HG02759 (cell line): ENCODE measurements around the gene KRT83.
"Not testable (repeated sequence)": the region's sequence is repeated elsewhere in the genome, so short reads cannot be mapped to it uniquely, and the experiment has no call there.

ENCODE experiments used
- ATAC-seq: cut with Tn5 transposase; IDR thresholded peaks from one replicate; pipeline ENCODE4 v1.9.1; 2021; ENCODE audit warnings: mild to moderate bottlenecking, moderate library complexity; ENCODE audit not compliant: unreplicated experiment

Gene KRT83

DNA sequence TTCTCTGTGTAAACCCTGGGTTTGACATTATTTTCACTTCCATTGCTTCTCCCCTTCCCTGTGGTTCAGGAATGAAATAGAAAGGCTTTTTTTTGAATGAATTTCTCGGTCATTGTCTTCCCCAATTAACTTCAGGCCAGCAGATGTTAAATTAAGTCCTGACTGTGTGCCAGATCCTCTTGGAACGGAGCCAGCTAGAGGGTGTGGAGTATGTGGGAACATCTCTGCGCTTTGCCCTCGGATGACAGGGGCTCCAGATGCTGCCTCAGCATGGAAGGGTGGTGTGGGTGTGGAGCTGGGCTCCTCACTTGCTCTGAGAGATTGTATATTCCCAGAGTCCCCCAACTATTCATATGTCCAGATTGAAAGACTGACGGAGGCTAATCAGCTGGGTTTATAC is 33.0 kb upstream of the KRT83 start:
- no peak for ATAC-seq

DNA sequence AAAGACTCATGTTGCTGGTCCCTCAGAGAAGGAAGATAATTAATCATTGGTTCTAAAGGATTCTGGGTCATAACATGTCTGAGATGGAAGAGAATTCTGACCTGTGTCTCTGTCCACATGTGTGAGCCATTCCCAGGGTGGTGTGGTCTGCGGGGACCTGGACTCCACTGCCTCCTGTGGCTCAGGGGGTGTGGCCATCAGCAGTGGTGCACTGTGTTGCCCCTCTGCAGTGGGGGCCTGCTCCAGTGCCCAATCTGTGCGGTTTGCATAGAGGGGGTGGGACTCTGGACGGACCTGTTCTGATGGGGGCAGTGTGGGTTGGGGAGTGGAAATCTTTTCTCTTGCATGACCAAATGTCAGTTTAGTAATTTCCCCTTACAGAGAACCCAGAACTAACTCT is 32.6 kb upstream of the KRT83 start:
- ATAC-seq: no peak

GRCh38 chr12:52352951-52353350 is 31.8 kb upstream of the KRT83 start:
- ATAC-seq: no peak

DNA sequence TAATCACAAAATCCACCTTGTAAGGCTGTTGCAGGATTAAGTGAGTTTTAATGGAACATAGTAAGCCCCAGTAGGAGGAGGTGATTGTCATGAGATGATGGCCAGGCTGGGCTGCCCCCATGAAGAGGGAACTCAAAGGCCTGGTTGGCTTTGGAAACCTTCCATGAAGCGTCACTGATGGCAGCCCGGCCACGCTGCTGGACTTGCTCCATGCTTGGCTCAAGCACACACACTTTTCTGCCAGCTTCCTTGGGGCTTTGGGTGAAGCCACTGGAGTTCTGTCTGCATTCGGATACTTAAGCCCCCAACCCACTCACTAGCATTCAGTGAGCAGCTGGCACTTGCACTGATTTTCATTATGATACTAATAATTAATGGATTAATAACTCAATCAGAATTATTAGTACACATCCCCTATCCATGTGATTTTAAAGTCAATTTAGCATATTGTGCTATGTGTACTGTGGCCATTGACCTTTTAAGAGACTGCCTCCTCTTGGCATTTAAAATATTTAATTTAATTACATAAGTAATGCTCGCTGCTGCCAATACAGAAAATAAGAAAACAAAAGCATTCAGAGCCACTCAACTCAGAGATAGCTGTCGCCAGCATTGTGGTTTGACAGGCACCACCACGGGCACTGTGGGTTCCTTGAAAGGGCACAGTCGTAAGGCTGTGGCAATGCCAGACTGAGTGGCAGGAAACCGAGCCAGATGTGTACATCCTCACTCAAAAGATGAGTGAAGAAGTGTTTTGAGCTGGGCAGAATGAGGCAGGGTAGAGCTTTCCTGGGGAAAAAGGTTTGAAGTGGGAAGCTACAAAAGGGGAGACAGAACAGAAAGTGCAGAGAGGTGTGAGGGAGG is 30.2 kb upstream of the KRT83 start:
- no peak for ATAC-seq

DNA sequence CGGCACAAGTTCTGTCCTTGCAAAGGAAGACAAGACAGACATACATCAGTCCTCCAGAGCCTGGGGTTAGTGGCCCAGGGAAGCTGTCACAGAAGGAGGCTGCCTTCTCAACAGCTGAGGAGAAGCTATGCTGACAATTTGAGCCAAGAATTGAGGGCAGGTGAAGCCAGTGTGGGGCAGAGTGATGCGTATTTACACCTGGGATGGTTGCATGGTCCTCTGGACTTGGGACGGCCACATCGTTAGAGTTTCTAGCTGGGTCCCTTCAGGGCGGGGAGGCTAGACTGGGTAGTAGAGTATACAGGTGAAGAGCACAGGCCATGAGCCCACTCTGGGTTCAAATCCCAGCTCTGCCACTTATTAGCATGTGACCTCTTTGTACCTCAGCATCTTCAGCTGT is 29.6 kb upstream of the KRT83 start:
- ATAC-seq: no peak

- no peak for ATAC-seq
Measured at GRCh38 chr12:52350021-52350620, 28.9 kb upstream of the KRT83 start.

GRCh38 chr12:52349196-52349595 is 28.0 kb upstream of the KRT83 start:
- ATAC-seq: no peak

GRCh38 chr12:52347551-52348510 is 26.6 kb upstream of the KRT83 start:
- ATAC-seq: no peak

DNA sequence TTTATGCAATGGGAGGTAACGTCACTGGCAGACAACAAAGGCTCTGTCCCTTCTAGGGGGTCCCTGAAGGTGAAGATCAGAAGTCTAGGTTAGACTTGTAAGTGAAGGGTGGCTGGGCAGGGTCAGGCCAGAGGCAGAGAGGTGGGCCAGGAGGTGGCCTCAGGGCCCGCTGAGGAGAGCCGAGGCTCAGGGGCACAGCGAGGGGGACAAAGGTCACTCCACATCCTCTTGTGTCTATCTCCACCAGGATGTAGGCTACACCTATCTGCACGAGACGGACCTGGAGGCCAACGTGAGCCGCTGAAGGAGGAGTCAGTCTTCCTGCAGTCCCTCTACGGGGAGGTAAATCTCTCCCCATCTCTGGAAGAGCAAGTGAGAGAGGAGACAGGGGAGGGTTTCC is 25.8 kb upstream of the KRT83 start:
- ATAC-seq: no peak

GRCh38 chr12:52346593-52346992 is 25.4 kb upstream of the KRT83 start:
- ATAC-seq: no peak

DNA sequence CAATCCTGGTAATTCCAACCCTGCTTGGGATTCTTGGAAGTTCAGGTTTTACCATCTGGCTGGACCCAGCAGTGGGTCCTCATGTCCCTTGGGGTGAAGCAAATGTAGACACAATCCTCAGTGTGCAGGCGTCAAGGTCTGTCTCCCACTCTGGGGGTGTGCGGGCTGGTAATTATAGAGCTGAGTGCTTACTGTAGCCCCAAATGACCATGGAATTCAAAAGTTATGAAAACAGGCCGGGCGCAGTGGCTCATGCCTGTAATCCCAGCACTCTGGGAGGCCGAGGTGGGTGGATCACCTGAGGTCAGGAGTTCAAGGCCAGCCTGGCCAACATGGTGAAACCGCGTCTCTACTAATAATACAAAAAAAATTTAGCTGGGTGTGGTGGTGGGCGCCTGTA is 23.8 kb upstream of the KRT83 start:
- not testable (repeated sequence) for ATAC-seq

DNA sequence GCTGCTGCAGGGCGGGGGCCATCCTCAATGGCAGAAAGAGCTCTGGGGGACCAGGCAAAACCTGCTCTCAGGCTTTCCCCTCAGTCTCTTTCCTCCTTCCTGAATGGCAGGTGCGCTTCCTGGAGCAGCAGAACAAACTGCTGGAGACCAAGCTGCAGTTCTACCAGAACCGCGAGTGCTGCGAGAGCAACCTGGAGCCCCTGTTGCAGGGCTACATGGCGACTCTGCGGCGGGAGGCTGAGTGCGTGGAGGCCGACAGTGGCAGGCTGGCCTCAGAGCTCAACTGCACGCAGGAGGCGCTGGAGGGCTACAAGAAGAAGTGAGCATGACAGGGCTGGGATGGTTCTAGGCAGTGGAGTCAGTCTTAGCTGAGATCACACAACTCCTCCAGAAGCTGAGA is 22.9 kb upstream of the KRT83 start:
- ATAC-seq: no peak

GRCh38 chr12:52343550-52343949 is 22.4 kb upstream of the KRT83 start:
- no peak for ATAC-seq

DNA sequence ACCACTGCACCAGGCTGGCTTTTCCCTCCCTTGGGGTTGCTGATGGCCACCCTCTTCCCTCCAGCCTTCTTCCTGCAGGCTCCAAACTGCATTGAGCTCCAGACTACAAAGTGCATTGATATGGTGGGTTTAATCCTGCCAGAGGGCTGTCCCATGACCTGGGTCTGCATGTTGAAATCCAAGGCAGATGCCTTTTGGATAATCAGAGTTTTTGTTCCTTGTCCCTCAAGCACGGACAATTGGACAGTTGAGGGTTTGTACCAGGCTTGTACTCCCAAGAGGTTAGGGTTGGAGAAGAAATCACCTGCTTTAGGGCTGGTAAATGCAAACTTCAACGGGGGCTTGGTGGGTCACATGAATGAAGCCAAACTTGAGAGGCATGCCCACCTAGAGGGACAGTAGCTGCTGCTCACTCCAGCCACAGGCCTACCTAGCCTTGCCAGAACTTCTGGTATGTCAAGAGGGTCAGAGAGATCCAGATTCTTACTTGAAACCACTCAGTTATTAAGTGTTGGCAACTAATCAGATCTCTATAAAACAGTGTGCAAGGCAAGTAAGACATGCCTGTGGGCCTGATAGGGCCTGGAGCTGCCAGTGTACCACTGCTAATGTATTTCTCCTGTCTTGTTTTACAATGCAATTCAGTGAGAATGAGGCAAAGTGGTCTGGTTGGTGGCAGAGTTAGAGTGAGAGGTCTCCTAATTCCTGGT is 21.7 kb upstream of the KRT83 start:
- no peak for ATAC-seq

- ATAC-seq: no peak
Measured at GRCh38 chr12:52341066-52341580, 19.9 kb upstream of the KRT83 start.

DNA sequence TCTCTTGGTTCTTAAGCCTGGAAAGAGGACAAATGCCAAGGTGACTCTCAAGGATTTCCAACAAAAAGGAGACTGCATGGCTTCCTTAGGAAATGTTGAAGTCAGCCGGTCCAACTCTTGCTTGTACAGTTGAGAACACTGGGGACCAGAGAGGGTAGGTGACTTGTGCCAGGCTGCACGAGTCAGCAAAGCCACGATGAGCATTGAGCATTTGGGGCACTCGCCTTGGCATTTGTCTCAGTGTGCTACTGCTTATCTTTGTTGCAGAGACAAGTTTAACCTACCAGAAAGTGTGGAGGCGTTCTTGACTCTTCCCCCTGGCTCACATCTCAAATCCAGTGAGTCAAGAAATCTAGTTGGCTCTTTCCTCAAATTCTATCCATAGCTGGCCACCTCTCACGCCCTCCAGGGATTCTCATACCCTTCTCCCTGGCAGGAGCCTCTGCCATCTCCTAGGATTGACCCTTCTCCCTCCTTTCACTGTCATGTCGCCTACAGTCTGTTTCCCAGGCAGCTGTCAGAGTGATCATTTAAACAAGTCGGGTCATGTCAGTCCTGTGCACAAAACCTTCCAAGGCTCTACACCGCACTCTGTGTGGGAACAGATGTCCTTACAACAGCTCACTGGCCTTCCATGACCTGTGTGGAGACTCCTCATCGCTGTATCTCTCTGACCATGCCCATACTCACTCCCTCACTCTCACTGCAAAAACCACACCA is 17.2 kb upstream of the KRT83 start:
- ATAC-seq: no peak

- no peak for ATAC-seq
Measured at GRCh38 chr12:52337054-52337453, 15.9 kb upstream of the KRT83 start.

DNA sequence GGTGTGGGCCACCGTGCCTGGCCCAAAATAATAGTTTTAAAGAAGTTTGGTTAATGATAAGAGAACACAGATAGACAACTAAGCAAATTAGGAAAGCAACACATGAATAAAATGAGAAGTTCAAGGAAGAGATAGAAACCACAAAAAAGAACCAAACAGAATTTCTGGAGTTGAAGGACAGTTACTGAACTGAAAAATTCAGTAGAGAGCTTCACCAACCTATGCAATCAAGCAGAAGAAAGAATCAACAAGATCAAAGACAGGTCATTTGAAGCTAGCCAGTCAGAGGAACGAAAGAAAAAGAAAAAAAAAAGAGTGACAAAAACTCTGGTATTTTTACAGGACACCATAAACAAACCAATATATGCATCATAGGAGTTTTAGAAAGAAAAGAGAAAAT is 15.4 kb upstream of the KRT83 start:
- ATAC-seq: no peak

DNA sequence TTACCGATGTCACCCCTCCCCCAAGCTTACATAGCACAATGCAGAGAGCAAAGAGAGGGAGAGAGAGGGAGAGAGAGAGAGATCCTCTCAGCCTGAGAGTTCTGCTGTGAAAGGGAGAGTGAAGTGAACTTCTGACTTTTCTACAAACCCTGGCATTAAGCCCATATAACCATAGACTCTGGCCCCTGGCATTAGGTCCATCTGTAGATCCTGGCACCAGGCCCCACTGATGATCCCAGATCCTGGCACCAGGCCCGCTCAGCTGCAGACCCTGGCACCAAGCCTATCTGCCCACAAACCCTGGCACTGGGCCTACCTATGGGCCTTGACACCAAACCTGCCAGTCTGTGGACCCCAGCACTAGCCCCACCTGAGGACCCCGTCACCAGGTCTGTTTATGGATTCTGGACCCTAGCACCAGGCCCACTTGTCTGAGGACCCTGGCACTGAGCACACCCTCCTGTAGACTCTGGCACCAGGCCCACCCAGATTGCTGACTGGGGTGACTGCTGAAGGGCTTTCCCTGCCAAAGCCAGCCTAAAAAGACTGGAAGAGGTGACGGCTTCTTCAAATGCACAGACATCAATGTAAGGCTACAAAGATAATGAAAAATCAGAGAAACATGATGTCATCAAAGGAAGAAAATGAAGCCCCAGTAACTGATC is 14.5 kb upstream of the KRT83 start:
- ATAC-seq: no peak
